LNCaP clone FGC (cell line): Measurements from ENCODE around the gene ALDH3A1.
"Not testable (repeated sequence)": the region's sequence is repeated elsewhere in the genome, so short reads cannot be mapped to it uniquely, and the experiment has no call there.

Experiments
- DNase-seq: peaks from one replicate; pipeline ENCODE4 v3.0.0-alpha.2; 2011; ENCODE audit warnings: low read depth
- H3K4me3 ChIP-seq: 2 replicates; pipeline ENCODE4 v1.5.1; 2011; ENCODE audit warnings: mild to moderate bottlenecking, low read depth, low read length, control low read depth
- CTCF ChIP-seq: IDR thresholded peaks from 2 replicates; pipeline ENCODE4 v1.5.1; 2012; ENCODE audit warnings: mild to moderate bottlenecking; ENCODE audit not compliant: control insufficient read depth, insufficient read depth; ENCODE audit errors: extremely low read depth

Gene ALDH3A1

DNA sequence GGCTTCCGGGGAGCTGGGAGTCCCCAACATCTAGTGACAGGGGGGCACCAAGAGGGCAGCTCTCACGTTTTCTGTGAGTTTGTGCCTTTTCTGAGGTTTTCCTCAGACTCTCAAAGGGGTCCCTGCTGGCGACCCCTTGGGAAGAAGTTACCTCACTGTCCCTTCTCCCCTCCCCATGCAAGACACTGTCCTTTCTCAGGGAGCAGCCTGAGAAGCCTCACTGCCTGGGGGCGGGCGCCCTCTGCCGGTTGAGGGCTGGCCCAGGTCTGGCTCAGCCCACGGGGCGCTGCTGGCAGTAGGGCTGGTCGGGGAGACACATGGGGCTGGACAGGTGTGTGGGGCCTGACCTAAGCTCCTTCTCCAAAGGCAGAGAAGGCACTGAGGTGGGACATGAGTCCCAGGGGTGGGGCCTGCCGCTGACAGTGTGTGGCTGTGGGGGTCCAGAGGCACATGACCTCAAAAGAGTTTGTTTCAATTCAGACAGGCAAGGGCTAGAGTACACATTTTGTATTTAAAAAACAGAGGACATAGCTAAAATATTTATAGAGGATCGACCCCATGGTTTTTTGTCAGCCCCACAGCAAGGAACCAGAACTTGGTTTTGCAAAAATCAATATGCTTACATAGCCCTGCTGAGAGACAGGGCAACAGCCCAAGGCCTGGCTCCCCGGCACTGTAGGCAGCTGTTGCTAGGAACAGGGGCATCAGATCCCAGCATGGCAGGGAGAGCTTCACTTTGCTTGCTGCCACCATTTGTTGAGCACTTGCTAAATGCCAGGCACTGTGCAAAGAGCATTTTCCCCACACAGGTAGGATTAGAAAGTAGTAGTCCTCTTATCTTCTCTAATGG, 18.5 kb upstream of the ALDH3A1 start:
- TF ChIP-seq CTCF = peak; percentile 99

DNA sequence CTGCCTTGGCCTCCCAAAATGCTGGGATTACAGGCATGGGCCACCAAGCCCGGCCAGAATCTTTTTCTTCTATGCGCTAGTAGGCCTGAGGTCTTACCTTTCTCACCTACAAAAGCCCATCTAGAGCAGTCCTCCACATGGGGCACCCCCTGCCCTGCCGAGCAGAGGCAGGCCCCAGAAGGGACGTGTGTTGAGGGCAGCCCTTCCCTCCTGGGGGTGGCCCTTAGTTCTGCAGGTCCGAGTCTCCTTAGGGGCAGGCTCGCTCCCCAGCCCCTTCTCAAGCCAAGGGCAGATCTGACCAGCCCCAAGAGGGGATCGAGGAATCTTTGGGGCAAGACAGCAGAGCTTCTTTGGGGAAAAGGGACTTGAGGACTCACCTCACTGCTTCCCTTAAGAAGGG, 17.9 kb upstream of the ALDH3A1 start:
- no peak for DNase-seq
- no peak overlapping the region for H3K4me3 ChIP-seq
- no peak for TF ChIP-seq CTCF

More for the DNA sequence above, 18.5 kb upstream of the ALDH3A1 start:
- DNase-seq = no peak
- no peak overlapping the region for H3K4me3 ChIP-seq

DNA sequence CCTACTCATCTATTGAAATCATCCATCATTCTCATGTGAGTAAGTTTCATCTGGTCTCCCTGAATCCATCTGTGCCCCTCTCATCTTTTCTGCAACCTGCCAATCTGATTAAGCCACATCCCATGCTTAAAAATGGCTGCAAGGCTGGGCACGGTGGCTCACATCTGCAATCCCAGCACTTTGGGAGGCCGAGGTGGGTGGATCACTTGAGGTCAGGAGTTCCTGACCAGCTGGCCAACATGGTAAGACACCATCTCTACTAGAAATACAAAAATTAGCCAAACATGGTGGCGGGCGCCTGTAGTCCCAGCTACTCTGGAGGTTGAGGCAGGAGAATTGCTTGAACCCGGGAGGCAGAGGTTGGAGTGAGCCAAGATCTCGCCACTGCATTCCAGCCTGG, 15.9 kb upstream of the ALDH3A1 start:
- H3K4me3 ChIP-seq, DNase-seq: not testable (repeated sequence)

DNA sequence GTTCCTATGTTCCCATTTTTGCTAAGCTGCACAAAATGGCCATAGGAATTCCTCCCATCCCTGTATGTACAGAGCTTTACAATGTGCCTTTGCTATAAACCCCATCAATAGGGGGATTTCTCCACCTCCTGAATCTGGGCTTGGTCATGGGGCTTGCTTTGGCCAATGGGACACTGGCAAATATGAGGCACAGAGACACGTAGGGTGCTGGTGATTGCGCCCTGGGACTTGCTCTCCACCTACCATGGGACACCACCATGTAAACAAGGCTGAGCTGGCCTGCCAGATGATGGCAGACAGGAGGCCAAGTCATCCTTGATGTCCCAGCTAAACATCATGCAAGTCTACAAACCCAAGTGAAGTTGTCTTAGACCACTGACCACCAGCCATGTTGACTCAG, 15.3 kb upstream of the ALDH3A1 start:
- no peak overlapping the region for H3K4me3 ChIP-seq
- no peak for DNase-seq
- no peak for TF ChIP-seq CTCF

DNA sequence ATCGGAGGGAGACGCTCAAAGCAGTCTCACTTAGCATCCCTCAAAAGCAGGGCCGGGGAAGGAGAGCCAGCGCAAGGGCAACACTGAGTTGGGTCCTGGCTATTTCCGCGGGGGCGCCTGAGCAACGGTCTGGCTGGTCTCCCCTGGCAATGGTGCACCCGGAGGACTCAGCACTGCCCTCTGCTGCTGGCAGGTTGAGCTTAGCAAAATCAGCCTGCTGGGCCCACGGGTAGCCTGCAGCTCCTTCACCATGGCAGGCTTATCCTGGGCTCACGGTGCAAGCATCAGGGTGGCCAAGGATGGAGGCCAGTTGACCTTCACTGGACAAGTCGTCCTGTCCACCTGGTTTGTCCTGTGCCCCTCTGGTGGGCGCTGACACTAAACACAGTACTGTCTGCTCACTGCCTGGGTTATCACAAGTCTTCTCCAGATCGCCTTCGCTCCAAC, 14.4 kb upstream of the ALDH3A1 start:
- H3K4me3 ChIP-seq = no peak overlapping the region
- peak; percentile 81 for TF ChIP-seq CTCF
- no peak for DNase-seq

DNA sequence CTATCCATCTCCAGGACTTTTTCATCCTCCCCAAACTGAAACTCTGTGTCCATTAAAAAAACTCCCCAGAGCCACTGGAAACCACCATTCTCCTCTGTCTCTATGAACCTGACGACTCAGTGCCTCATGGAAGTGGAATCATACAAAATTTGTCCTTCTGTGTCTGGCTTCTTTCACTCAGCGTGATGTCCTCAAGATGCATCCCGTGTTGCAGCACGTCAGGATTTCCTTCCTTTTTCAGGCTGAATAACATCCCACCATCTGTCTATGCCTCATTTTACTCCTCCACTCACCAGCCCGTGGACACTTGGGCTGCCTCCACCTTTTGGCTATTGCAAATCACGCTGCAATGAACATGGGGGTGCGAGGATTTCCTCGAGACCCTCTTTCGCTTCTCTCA, 12.6 kb upstream of the ALDH3A1 start:
- no peak overlapping the region for H3K4me3 ChIP-seq
- no peak for TF ChIP-seq CTCF
- DNase-seq = no peak

- no peak for TF ChIP-seq CTCF
- no peak overlapping the region for H3K4me3 ChIP-seq
- no peak for DNase-seq
These were observed 11.8 kb upstream of the ALDH3A1 start for GRCh38 chr17:19759568-19760549.
